Brain microvascular endothelial cell (primary cell): ENCODE measurements around the gene TNFRSF8.
"Not testable (repeated sequence)": the region's sequence is repeated elsewhere in the genome, so short reads cannot be mapped to it uniquely, and the experiment has no call there.

Experiments used
- DNase-seq: peaks from one replicate; pipeline ENCODE4 v3.0.0-alpha.2; 2020
- H3K27ac ChIP-seq: fragments of 250-450 bp; sonication (Bioruptor Pico); 2 replicates; pipeline ENCODE4 v1.5.1; 2020; ENCODE audit warnings: mild to moderate bottlenecking, moderate library complexity
- H3K27me3 ChIP-seq: fragments of 250-450 bp; sonication (Bioruptor Pico); replicated peaks from 2 replicates; pipeline ENCODE4 v1.5.1; 2020; ENCODE audit warnings: mild to moderate bottlenecking
- H3K36me3 ChIP-seq: fragments of 250-450 bp; sonication (Bioruptor Pico); replicated peaks from 2 replicates; pipeline ENCODE4 v1.5.1; 2020; ENCODE audit warnings: mild to moderate bottlenecking
- H3K4me3 ChIP-seq: 2 replicates; pipeline ENCODE4 v1.5.1; 2011; ENCODE audit warnings: low read depth, mild to moderate bottlenecking, control low read depth, low read length, moderate library complexity
- CTCF ChIP-seq: IDR thresholded peaks from 2 replicates; pipeline ENCODE4 v1.5.1; 2011; ENCODE audit warnings: low read depth, mild to moderate bottlenecking, moderate library complexity, low read length, control low read depth, inconsistent platforms; ENCODE audit errors: missing control alignments
- in situ Hi-C: cut with HindIII; loops from 2 replicates; pipeline ENCODE4 v1.10.0; 2017; ENCODE audit warnings: low sequenced_read_pairs, low pct_ligation_motif_present

The TNFRSF8 gene

GRCh38 chr1:12029720-12030339, 33.3 kb upstream of the TNFRSF8 start:
- in situ Hi-C loops = no loop called here
- Histone ChIP-seq H3K27me3 (no peaks in the 10 kb centered on the region), H3K27ac (no peak overlapping the region), H3K4me3 (no peak overlapping the region), H3K36me3 (peaks cover 32% of the 10 kb centered on the region)
- DNase-seq = no peak
- no peak for TF ChIP-seq CTCF

- Histone ChIP-seq H3K27me3 (no peaks in the 10 kb centered on the region), H3K27ac (no peak overlapping the region), H3K4me3 (no peak overlapping the region), H3K36me3 (peaks cover 24% of the 10 kb centered on the region)
- TF ChIP-seq CTCF = peak; percentile 79
- in situ Hi-C loops = no loop called here
- DNase-seq = peak; percentile 20
Observed at GRCh38 chr1:12031039-12031980, 31.8 kb upstream of the TNFRSF8 start.

- H3K36me3 ChIP-seq = peaks cover 17% of the 10 kb centered on the region
Observed at GRCh38 chr1:12032161-12032621, 30.9 kb upstream of the TNFRSF8 start.

GRCh38 chr1:12033441-12033840, 29.7 kb upstream of the TNFRSF8 start:
- H3K27me3 ChIP-seq, H3K27ac ChIP-seq, DNase-seq, H3K4me3 ChIP-seq, in situ Hi-C loops: not testable (repeated sequence)
- H3K36me3 ChIP-seq = peaks cover 16% of the 10 kb centered on the region

More at GRCh38 chr1:12032161-12032621, 30.9 kb upstream of the TNFRSF8 start:
- Histone ChIP-seq H3K27ac (no peak overlapping the region), H3K27me3 (no peaks in the 10 kb centered on the region), H3K4me3 (no peak overlapping the region)
- DNase-seq = no peak
- TF ChIP-seq CTCF = no peak
- in situ Hi-C loops = no loop called here

- Histone ChIP-seq H3K27ac (no peak overlapping the region), H3K4me3 (no peak overlapping the region), H3K27me3 (no peaks in the 10 kb centered on the region), H3K36me3 (peaks cover 11% of the 10 kb centered on the region)
- no peak for TF ChIP-seq CTCF
- DNase-seq = peak; percentile 29
- in situ Hi-C loops = no loop called here
Observed at GRCh38 chr1:12034381-12034801, 28.7 kb upstream of the TNFRSF8 start.

- Histone ChIP-seq H3K27me3 (no peaks in the 10 kb centered on the region), H3K4me3 (no peak overlapping the region), H3K27ac (no peak overlapping the region), H3K36me3 (peaks cover 4% of the 10 kb centered on the region)
- in situ Hi-C loops = no loop called here
- DNase-seq = no peak
- no peak for TF ChIP-seq CTCF
Observed at GRCh38 chr1:12035312-12035711, 27.8 kb upstream of the TNFRSF8 start.
